ENCODE data around the gene WIPI1. TPM values are rescaled to one million over a fixed set of nuclear protein-coding genes. Genes with fewer than 3 reads are reported as not detected.

WIPI1 gene
- total RNA-seq, 4 donors from 2014 or later = 19.3 to 35.1 (median 27.8) TPM

GRCh38 chr17:68387435-68388218 is 69.7 kb downstream of the WIPI1 start:
- DNase-seq (ENCODE audit: low spot score in 2 of 2) = peak in 1 of 2 donors; percentile 65
- Histone ChIP-seq H3K27me3 (no peaks in the 10 kb centered on the region), H3K4me1 (peaks cover 19% of the 10 kb centered on the region), H3K36me3 (no peaks in the 10 kb centered on the region), H3K27ac (no peak overlapping the region), H3K4me3 (no peak overlapping the region), H3K9me3 (no peaks in the 10 kb centered on the region)
- TF ChIP-seq EP300 (IDR thresholded peaks at IDR 0.05) = no peak
- WGBS = 72% methylated on average over 6 of the region's 6 CpGs

DNA sequence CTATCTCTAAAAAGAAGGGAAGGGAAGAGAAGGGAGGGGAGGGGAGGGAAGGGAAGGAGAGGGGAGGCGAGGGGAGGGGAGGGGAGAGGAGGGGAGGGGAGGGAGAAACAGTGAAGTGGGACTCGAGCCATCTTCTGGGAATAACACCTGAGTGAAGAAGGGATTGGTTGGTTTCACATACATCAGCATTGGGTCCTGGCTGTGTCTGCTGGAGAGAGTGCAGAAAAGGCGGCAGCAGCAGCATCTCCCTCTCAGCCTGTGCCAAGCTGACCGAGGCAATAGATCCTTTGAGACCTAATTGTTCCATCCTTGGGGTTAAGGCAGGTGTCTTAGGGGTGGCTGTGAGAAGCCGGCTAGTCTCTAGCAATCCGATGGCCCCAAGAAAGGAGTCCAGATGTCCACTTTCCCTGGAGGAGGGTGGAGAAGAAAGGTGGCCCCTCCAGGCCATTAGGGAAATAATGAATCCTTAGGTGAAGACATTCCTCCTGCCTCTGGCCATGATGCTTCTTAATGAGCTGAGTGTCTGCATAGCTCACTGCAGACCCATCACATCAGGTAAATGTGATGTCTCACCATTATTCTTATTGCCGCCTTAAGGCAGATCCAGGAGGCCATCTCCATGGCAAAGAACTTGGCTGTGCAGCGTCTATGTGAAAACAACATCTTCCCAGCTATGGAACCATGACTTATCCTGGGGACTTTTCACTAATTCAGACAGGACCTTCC is 71.6 kb downstream of the WIPI1 start:
- Histone ChIP-seq H3K27me3 (no peaks in the 10 kb centered on the region), H3K4me3 (no peak overlapping the region), H3K4me1 (peaks cover 19% of the 10 kb centered on the region), H3K36me3 (no peaks in the 10 kb centered on the region), H3K27ac (no peak overlapping the region), H3K9me3 (no peaks in the 10 kb centered on the region)
- TF ChIP-seq POLR2AphosphoS5 (IDR thresholded peaks at IDR 0.05) = no peak
- 88% methylated on average over 8 of the region's 8 CpGs for WGBS
- DNase-seq (ENCODE audit: low spot score in 2 of 2) = peak; percentile 28 to 43

GRCh38 chr17:68384941-68385340 is 72.4 kb downstream of the WIPI1 start:
- Histone ChIP-seq H3K9me3 (no peaks in the 10 kb centered on the region), H3K4me1 (peaks cover 19% of the 10 kb centered on the region), H3K4me3 (no peak overlapping the region), H3K27me3 (no peaks in the 10 kb centered on the region), H3K27ac (no peak overlapping the region), H3K36me3 (no peaks in the 10 kb centered on the region)
- DNase-seq (ENCODE audit: low spot score in 2 of 2) = peak; percentile 62 to 66
- 91% methylated on average over 4 of the region's 4 CpGs for WGBS
- no peak for TF ChIP-seq CTCF (IDR thresholded peaks at IDR 0.05)
- TF ChIP-seq POLR2A (IDR thresholded peaks at IDR 0.05) = no peak
- no peak for TF ChIP-seq POLR2AphosphoS5 (IDR thresholded peaks at IDR 0.05)
- no peak for TF ChIP-seq EP300 (IDR thresholded peaks at IDR 0.05)

- Histone ChIP-seq H3K9me3 (no peaks in the 10 kb centered on the region), H3K27me3 (no peaks in the 10 kb centered on the region), H3K4me3 (no peak overlapping the region), H3K27ac (no peak overlapping the region), H3K36me3 (no peaks in the 10 kb centered on the region), H3K4me1 (peaks cover 19% of the 10 kb centered on the region)
- TF ChIP-seq POLR2AphosphoS5 (IDR thresholded peaks at IDR 0.05) (no peak), CTCF (IDR thresholded peaks at IDR 0.05) (no peak), EP300 (IDR thresholded peaks at IDR 0.05) (no peak), POLR2A (IDR thresholded peaks at IDR 0.05) (no peak)
- 55% methylated on average over 1 of the region's 1 CpG for WGBS
- DNase-seq (ENCODE audit: low spot score in 2 of 2) = no peak
Observed at GRCh38 chr17:68384471-68384870, 72.8 kb downstream of the WIPI1 start.

DNA sequence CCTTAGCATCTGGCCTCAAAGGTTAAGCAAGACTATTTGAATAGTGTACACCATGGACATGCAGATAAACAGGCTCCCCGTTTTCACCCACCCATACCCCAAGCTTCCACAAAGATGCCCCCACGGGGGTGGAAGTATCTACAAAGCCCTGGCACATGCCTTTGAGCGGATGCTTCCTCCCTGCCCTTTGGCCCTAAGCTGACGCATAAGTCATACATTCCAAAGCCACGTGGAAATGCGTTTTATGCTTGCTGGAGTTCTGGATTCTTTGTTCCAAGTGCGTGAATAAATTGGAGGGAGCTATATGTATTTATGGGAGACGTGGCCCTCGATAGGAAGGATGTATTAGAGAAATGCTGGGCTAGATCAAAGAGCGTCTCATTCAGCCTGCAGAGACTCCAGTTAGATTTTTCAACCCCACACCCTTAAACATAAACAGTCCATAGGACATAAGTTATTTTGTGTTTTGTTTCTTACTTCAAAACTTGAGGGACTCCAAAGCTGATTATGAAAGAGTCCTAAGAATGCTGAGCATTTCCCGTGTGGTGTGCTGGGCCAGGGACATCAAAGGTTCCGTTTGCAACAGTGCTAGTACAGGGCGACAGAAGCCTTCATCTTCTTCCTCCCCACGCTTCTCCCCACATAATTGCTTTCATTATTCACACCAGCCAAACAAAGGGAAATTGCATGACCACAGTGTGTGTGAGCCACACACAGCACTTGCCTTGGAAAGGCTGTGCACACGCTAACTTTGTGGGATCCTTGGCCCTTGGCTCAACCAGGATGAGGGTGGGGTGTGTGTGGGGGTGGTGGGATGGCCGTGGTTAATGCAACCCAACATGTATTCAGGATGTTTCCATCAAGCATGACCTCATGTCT is 73.6 kb downstream of the WIPI1 start:
- no peak overlapping the region for H3K4me3 ChIP-seq
- H3K27me3 ChIP-seq = no peaks in the 10 kb centered on the region
- H3K4me1 ChIP-seq = peaks cover 27% of the 10 kb centered on the region
- H3K9me3 ChIP-seq = no peaks in the 10 kb centered on the region
- H3K36me3 ChIP-seq = no peaks in the 10 kb centered on the region
- 44% methylated on average over 16 of the region's 16 CpGs for WGBS
- peak overlapping the region; percentile 39 for H3K27ac ChIP-seq
- no peak for TF ChIP-seq EP300 (IDR thresholded peaks at IDR 0.05)
- no peak for TF ChIP-seq POLR2AphosphoS5 (IDR thresholded peaks at IDR 0.05)
- TF ChIP-seq POLR2A (IDR thresholded peaks at IDR 0.05) = no peak
- no peak for TF ChIP-seq CTCF (IDR thresholded peaks at IDR 0.05)
- peak; percentile 58 to 62 for DNase-seq (ENCODE audit: low spot score in 2 of 2)

Measured in suprapubic skin (tissue), 4 donors.